ENCODE results near the gene THSD4.

THSD4 gene

DNA sequence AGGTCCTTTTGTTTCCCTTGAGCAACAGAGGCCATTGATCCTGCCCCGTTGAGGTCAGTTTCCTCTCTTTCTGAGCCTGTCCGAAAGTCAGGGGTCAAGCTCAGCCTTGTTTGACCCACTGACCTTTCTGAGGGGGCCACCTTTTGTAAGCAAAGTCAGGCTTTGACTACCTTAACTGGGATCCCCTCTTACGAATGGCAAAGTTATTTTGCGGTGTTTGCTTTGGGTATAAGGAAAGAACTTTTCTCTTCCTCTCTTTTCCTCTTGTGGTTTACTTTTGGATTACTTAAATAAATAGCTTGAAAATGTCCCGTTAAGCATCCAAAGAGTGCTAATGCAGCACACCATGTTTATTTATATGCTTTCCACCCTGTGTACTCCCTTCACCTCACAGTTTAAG lies 340.6 kb downstream of the THSD4 start:
- DNase-seq (ENCODE audit: low spot score) = no peak

GRCh38 chr15:71456362-71456761 lies 341.1 kb downstream of the THSD4 start:
- DNase-seq (ENCODE audit: low spot score) = no peak

GRCh38 chr15:71456811-71457210 lies 341.5 kb downstream of the THSD4 start:
- DNase-seq (ENCODE audit: low spot score) = no peak

- DNase-seq (ENCODE audit: low spot score) = no peak
Measured at GRCh38 chr15:71458089-71458660, 342.9 kb downstream of the THSD4 start.

GRCh38 chr15:71461748-71462147 lies 346.5 kb downstream of the THSD4 start:
- DNase-seq (ENCODE audit: low spot score) = peak; percentile 50

GRCh38 chr15:71462638-71463037 lies 347.4 kb downstream of the THSD4 start:
- DNase-seq (ENCODE audit: low spot score) = no peak

DNA sequence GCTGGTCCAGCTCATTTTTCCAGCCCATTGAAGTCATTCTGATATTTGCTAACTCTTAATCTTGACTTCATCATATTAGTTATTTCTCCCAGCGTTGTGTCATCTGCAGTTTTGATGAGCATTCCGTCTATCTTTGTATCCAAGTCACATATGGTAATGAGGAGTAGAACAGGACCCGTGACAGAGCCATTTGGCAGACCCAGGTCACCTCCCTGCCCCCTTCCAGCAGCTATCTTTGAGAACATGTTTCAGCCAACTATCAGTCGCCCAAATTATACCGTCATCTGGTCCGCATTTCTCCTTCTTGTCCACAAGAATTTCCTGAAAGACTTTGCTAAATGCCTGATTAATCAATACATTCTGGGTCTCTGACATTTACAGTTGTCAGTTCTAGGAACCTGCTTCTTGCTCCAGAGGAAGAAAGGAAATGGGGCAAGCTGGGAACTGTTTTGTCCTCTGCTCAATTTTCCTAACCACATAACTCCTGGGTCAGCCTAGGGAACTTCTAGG lies 347.9 kb downstream of the THSD4 start:
- DNase-seq (ENCODE audit: low spot score) = no peak

- peak; percentile 48 for DNase-seq (ENCODE audit: low spot score)
Measured at GRCh38 chr15:71465131-71465955, 350.1 kb downstream of the THSD4 start.

- no peak for DNase-seq (ENCODE audit: low spot score)
Measured at GRCh38 chr15:71468715-71469114, 353.4 kb downstream of the THSD4 start.

DNA sequence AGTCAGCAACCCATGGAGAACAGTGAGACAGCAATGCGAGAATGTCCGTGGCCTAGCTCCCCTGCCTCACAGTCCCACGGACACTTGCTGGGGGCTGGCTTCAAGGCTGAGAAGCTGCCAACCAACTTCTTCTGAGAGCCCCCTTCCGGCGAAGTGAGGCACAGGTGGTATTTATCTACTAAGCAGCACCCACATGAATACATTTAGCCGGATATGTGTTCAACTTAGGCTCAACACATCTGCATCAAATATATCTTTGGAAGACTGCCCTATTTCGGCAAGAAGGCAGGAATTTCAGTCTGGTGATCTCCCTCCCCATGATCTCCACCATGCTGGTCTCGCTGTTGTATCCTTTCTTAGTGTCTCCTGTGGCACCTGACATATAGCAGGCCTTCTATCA lies 354.1 kb downstream of the THSD4 start:
- DNase-seq (ENCODE audit: low spot score) = no peak

GRCh38 chr15:71471347-71471746 lies 356.1 kb downstream of the THSD4 start:
- DNase-seq (ENCODE audit: low spot score) = no peak

- no peak for DNase-seq (ENCODE audit: low spot score)
Measured at GRCh38 chr15:71472566-71472965, 357.3 kb downstream of the THSD4 start.

DNA sequence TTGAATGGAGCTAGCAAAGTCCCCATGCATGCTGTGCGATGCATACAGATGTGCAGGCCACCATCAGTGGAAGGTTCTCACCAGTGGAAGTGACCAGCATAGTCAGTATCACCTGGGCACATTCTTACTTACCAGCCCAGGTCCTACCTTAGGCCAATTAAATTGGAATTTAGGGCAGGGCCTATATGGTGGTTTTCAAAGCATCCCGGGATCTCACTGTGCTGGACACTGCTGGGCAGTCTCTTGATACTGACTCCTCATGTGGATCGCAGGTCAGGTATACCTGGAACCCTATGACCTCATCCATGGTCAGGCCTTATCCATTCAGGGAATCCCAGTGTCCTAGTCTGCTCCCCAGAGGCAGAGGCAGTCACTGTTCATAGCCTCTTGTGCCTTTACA lies 358.5 kb downstream of the THSD4 start:
- DNase-seq (ENCODE audit: low spot score) = no peak

DNA sequence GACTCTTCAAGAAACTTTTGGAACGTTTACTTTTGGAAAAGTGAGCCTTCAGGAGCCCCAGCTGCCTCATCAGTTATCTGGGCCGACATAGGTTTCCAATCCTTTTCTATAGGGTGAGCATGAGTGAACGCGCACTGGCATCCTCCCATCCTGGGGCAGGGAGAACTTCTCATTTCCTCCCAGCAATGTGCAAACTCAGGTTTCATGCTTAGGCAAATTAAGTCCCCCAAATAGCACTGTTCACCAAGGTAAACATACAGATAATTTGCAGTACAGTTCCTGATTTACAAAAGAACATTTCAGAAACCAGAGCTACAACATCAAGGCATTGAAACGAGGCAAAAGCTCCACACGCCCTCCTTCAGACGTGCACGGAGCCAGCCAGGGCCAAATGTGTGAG lies 361.6 kb downstream of the THSD4 start:
- DNase-seq (ENCODE audit: low spot score) = no peak

- no peak for DNase-seq (ENCODE audit: low spot score)
Measured at GRCh38 chr15:71480556-71480955, 365.3 kb downstream of the THSD4 start.

DNA sequence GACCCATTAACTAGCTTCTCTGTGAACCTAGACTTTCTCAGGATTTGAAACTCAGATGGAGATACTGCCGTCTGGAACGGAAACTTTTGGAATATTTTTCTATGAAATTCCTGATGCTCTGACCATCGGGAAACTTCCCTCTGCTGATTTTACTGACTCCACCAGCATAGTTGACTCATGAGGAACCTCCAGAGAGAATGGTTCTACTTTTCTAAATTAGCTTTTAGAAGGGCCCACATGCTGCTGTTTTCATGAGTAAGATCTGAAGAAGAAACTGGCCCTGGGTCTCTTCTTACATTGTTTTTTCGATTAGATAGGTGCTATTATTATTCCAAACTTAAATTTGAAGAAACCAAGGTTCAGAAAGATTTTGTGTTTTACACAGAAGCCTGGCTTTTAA lies 368.8 kb downstream of the THSD4 start:
- DNase-seq (ENCODE audit: low spot score) = no peak

GRCh38 chr15:71485094-71485693 lies 369.9 kb downstream of the THSD4 start:
- DNase-seq (ENCODE audit: low spot score) = no peak

- no peak for DNase-seq (ENCODE audit: low spot score)
Measured at GRCh38 chr15:71489570-71489969, 374.3 kb downstream of the THSD4 start.

- no peak for DNase-seq (ENCODE audit: low spot score)
Measured at GRCh38 chr15:71493526-71493925, 378.3 kb downstream of the THSD4 start.

DNA sequence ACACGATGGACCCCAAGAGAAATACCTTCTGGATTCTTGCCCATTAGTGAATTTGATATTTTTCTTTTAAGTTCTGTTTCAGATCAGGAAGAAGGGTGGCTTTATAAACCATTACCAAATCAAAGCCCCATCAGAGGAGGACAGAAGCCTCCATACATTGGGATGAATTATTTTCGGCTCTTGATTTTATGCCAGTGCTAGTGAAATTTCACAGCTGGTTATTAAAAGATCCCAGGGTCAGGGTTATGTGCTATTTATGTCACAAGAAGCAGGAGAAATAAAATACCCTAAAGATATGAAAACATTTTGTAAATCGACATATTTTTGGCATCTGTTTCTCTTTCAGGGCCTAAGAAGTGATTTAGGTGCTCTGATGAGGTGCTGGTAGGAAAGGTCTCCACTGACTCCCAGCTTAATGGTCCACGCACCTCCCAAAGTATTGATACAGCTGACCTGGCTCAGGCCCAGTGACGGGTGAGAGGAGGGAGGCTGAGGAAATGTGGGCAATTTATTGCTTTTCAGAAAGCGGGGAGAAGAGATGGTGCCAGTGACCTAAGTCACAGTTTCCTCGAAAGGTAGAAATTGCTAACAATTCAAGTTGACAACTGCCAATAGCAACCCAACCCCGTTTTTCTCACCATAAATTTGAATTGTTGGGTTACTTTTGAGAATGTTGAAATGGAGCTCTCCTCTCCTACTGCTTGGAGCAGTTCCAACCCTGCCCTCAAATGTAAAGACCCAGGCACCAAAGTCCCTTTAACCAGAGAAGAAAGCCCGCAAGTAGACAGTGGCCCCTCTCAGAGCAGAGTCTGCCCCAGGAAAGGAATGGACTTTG lies 379.5 kb downstream of the THSD4 start:
- no peak for DNase-seq (ENCODE audit: low spot score)

GRCh38 chr15:71495398-71495780 lies 380.1 kb downstream of the THSD4 start:
- DNase-seq (ENCODE audit: low spot score) = no peak

- no peak for DNase-seq (ENCODE audit: low spot score)
Measured at GRCh38 chr15:71496336-71496955, 381.2 kb downstream of the THSD4 start.
